GM19025 (cell line): ENCODE measurements around the gene SLC9A5.

Experiments used
- ATAC-seq: cut with Tn5 transposase; IDR thresholded peaks from one replicate; pipeline ENCODE4 v1.9.1; 2021; ENCODE audit warnings: mild to moderate bottlenecking, low read depth, moderate library complexity; ENCODE audit not compliant: unreplicated experiment

The SLC9A5 gene

DNA sequence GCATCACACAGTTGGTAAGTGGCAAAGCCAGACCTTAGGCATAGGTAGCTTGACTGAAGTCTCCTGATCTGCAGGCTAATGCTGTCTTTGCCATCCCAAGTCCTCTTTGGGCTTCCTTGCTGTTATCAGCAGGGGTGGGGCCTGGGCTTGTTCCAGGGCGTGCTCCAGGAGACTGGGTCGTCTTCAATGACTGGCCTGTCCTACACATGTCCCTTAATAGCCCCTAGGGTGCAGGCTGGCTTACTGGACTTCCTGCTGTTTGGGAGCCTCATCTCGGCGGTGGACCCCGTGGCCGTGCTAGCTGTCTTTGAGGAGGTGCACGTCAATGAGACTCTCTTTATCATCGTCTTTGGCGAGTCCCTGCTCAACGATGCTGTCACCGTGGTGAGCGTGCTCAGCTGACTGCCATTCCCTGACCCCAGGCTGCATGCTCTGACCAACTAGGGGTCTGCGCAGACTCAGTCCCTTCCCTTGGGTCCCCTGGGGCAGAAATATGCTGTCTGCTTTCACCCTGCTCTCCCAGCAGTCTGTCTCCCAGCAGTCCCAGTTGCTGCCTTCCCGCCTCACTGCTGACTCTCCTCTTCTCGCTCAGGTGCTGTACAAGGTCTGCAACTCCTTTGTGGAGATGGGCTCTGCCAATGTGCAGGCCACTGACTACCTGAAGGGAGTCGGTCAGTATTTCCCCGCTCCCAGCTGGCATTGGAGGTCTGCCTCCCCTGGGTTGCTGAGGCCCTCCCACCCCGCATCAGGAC, 6.2 kb downstream of the SLC9A5 start:
- ATAC-seq, result no peak

DNA sequence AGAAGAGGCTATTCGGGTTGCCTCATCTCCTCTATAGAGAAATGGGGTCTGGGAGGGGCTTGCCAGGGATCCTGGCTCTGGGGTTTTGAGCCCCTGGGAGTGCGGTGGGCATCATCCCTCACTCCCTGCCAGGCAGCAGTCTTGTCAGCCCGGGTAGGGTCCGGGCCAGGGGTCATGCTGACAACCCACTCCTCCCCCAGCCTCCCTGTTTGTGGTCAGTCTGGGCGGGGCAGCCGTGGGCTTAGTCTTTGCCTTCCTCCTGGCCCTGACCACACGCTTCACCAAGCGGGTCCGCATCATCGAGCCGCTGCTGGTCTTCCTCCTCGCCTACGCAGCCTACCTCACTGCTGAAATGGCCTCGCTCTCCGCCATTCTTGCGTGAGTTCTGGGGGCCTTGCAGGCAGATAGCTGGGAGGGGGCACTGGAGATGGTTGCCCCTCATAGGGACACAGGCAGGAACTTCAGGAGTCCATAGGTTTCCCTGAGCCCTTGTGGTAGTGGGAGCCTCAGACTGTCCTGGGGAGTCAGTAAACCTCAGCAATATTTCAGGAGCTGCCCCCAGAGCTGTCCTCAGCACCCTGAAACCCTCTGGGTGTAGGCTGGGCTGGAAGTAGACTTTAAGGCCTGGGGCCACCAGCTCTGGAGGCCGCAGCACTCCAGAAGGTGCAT, 6.9 kb downstream of the SLC9A5 start:
- no peak for ATAC-seq

DNA sequence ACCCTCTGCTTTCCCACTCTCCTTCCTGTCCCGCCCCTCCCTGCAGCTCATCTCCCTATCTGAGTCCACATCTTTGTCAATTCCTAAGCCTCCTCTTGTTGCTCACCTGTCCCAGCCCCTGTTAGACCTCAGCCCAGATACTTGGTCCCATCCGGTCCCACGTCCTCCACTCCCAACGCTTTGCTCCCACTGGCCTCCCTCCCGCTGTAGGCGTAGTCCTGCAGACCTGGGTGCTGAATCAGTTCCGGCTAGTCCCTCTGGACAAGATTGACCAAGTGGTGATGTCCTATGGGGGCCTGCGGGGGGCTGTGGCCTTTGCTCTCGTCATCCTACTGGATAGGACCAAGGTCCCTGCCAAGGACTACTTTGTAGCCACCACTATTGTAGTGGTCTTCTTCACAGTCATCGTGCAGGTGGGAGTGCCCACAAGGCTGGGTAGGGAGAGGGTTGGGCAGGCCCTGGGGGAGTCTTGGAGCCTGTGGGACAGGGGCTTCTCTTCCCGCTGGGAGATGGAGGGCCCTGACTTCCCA, 8.0 kb downstream of the SLC9A5 start:
- ATAC-seq, result no peak

DNA sequence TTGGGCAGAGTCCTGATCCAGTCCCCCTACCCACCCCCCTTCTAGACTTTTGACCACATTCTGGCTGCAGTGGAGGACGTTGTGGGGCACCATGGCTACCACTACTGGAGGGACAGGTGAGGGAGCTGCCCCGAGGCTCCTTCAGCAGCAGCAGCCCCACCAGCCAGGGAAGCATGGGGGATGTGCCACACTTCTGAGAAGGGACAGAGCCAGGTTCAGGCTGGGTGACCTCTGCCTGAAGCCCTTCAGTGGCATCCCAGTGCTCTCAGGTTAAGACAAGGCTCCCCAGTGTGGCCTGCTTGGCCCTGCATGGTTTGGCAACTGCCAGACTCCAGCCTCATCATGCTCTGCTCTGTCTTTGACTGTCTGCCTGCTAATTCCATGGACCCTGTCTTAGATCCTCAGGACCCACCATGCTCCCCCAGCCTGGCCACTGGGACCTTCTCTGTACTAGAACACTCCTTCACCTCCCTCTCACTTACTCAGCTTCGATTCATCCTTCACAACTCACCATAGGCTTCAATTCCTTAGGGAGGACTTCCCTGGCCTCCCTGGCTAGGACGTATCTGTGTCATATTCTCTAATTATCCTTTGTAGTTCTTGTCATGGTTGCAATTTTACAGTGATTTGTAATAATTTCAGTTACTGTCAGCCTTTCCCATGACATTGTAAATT, 8.8 kb downstream of the SLC9A5 start:
- no peak for ATAC-seq

DNA sequence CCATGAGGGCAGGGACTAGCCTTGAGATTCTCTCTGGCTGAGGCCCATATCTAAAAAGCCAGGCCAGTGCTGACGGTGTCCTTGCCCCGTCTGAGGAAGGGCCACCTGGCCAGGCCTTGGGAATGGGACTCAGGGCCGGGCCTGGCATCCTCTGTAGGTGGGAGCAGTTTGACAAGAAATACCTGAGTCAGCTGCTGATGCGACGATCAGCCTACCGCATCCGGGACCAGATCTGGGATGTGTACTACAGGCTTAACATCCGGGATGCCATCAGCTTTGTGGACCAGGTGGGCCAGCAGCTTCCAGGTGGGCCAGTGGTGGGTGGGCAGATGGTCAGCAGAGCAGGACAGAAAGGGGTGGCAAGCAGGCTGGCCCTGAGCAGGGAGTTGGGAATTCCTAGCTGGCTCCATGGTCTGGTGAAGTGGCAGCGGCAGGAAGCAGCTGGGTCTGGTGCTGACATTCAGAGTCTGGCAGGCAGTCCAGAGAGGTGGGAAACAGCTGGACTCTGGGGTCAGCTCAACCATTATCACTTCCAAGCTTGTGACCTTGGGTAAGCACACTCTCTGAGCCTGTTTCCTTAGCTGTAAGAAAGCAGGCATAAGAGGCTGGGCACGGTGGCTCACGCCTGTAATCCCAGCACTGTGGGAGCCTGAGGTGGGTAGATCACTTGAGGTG, 9.5 kb downstream of the SLC9A5 start:
- no peak for ATAC-seq

DNA sequence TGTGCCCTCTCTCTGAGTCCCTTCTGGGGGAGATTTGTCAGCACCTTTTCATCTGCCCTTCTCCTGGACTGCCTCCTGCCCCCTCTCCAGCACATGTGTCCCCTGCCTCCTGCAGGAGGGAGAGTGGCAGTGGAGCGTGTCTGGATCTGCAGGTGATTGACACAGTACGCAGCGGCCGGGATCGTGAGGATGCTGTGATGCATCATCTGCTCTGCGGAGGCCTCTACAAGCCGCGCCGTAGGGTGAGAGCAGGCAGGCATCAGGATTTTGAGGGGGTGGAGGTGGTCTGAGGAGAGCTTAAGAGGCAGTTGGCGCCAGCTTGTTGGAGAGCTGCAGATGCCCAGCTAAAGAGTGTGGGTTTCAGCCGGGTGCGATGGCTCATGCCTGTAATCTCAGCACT, 10.9 kb downstream of the SLC9A5 start:
- ATAC-seq, result no peak

DNA sequence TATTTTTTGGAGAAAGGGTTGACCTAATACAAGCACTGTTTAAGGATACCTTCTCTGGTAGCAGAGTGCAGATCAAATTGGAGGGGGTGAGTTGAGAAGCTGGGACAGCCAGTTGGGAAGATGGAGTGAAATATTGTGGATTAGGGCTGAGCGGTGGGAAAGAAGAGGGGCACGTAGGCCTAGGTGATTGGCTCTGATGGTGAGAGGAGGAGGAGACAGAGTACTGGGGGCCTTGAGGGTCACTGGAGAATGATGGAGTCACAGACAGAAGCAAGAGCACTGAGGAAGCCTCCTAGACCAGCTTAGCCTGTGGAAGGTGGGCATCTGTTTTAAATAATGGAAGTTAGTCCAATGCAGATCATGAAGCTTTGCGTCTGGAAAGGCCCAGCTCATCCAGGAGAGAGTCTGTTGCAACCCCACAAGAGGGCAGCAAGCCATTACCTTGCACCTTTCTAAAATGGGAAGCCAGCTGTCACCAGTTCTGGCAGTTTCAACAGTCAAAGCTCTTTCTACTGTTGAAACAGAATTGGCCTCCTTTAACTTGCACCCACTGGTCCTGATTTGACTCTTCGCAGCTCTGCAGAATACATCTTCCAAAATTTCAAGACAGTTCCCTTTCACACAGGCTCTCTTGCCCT, 11.8 kb downstream of the SLC9A5 start:
- no peak for ATAC-seq

DNA sequence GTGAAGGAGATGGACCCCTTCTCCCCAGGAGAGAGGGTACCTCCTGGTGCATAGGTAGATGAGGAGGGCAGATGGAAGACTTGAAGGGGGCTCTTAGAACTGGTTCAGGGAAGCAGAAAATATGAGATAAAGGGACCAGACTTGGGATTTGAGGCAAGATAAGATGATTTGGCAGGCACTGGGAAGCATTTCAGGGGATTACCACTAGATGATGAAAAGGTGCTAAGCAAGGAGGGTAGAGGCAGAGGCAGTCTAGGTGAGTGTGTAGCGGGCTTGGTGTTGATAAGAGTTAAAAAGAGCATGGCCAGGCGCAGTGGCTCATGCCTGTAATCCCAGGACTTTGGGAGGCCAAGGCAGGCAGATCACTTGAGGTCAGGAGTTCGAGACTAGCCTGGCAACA, 14.4 kb downstream of the SLC9A5 start:
- no peak for ATAC-seq

DNA sequence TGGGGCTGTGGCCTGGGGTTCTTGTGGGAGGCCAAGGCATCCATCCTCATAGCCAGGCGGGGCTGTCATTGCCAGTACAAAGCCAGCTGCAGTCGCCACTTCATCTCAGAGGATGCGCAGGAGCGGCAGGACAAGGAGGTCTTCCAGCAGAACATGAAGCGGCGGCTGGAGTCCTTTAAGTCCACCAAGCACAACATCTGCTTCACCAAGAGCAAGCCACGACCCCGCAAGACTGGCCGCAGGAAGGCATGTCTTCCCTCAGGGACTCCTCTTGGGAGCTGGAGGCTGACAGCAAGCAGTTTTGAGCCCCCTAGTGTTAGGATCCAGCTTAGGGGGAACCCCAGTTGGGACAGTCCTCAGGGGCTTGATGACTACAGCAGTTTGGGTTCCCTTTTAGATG, 15.5 kb downstream of the SLC9A5 start:
- ATAC-seq, result no peak

DNA sequence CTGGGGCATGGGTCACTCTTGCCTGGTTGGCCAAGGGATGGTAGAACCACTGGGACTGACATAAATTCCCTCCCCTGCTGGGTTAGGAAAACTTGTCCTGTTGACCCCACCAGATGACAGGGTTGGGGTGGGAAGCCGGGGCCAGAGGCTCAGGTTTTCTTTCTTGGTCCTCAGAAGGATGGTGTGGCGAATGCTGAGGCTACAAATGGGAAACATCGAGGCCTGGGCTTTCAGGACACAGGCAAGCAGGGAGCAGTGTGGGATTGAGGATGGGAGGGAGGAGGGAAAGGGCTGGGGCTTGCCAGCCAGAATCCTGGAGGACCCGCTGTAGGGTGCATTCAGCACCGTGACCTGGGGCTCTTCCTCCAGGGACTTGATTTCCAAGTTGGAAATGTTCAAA, 16.1 kb downstream of the SLC9A5 start:
- ATAC-seq, result no peak

DNA sequence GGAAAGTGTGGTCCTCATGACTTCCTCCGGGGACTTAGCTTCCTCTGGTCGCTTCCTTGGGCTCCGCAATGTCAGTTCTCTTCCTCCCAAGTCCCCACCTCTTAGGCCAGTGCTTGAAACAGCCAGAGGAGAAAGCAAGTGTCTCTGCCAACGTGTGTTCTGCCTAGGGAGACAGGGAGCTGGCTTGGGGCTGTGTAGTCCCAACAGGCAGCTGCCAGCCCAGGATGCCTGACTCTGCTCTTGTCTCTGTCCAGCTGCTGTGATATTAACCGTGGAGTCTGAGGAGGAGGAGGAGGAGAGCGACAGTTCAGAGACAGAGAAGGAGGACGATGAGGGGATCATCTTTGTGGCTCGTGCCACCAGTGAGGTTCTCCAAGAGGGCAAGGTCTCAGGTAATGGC, 17.1 kb downstream of the SLC9A5 start:
- ATAC-seq, result no peak

DNA sequence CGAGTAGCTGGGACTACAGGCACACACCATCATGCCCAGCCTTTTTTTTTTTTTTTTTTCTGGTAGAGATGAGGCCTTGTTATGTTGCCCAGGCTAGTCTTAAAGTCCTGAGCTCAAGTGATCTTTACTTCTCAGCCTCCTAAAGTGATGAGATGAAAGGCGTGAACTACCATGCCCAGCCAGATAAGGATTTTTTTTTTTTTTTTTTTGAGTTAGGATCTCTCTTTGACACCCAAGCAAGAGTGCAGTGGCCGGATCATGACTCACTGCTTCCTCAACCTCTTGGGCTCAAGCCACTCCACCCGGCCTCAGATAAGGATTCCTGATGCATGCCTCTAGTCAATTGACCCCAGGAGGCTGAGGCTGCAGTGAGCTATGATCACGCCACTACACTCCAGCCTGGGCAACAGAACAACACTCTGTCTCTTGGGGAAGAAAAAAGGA, 19.4 kb downstream of the SLC9A5 start:
- ATAC-seq, result no peak

DNA sequence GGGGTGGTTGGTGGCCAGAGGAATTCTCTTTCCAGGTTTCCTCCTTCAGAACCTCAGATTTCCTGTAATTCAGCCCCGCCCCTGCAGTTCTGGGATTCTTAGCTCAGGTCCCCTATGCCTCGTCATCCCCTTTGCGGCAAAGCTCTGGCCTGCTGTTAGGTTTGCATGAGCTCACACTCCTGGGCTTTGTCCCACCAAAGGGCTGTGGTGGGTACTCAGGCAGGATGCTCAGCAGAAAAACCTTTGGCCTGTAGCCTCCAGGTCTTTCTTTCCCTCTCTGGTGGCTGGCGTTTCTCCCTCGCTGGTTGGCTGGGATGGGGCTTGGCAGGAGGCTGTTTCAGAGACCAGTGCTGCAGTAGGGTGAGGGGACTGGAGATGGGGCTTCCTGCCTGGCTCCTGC, 21.0 kb downstream of the SLC9A5 start:
- ATAC-seq, result no peak

DNA sequence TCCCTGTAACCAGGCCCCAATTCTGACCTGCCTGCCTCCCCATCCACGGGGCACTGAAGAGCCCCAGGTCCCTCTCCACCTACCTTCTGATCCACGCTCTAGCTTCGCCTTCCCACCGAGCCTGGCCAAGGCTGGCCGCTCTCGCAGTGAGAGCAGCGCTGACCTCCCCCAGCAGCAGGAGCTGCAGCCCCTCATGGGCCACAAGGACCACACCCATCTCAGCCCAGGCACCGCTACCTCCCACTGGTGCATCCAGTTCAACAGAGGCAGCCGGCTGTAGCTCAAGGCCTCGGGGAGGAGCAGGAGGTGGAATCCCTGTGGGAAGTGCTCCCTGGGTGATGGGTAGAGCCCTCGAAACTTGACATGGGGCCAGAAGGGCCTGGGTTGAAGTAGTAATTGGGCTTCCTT, 22.2 kb downstream of the SLC9A5 start:
- ATAC-seq, result no peak

DNA sequence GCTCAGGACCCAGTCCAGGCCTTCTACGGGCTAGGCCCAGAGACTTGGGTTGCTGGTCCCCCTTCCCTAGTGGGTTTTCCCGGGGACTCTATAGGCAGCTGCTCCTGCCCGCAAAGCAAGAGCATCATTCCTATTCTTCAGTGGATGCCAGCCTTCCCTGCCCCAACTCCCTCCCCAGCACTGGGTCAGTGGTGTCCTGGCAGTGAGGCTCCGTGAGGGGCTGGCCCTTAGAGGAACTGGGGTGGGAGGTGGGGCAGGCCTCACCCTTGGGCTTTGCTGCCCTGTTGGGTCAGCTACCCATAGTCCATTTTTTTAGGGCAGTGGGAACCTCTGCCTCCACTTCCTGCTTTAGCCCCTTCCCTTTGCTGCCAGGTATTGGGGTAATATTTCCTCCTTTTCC, 22.7 kb downstream of the SLC9A5 start:
- no peak for ATAC-seq

DNA sequence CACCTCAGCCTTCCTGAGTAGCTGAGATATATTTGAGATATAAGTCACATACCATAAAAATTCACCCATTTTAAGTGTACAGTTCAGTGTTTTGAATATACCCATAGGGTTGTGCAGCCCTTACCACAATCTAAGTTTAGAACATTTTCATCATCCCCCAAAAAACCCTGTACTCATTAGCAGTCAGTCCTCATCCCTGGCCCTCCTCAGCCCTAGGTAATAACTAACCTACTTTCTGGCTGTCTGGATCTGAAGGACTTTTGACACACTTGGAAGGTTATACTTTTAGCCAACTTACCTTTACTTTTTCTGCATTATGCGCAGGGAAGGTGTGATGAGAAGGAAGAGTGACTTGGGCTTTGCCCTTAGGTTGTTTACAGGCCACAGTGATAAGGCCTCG, 26.5 kb downstream of the SLC9A5 start:
- ATAC-seq, result no peak

DNA sequence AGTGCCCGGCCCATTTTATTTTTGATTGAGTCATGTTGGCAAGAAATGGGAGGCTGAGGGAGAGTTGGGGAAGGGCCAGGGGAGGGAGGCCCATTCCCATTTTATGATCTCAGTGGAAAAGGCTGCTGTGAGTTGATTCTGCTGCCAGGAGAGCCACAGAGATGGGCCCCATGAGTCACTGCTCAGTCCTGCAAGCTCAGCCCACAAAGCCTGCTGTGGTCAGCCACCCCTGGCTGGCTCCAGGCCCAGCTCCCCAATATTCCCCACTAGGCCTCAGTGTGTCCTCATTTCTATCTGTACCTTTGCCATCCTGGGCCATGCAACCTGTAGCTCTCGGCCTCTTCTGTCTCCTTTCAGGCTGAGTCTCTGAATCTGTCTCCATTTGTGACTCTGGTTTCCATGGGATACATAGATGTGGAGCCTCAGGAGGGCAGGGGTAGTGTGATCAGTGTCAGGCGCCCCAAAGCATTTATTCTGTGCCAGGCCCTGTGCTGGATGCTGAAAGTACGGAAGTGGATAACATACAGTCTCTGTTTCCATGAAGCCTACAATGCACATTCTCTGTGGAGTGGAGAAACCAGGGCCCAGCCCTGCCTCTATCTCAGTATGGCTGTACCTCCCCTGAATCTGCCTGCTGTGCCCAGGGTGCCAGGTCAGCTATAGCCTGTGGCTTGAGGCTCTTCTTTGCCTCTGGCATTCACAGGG, 28.7 kb downstream of the SLC9A5 start:
- ATAC-seq, result no peak

DNA sequence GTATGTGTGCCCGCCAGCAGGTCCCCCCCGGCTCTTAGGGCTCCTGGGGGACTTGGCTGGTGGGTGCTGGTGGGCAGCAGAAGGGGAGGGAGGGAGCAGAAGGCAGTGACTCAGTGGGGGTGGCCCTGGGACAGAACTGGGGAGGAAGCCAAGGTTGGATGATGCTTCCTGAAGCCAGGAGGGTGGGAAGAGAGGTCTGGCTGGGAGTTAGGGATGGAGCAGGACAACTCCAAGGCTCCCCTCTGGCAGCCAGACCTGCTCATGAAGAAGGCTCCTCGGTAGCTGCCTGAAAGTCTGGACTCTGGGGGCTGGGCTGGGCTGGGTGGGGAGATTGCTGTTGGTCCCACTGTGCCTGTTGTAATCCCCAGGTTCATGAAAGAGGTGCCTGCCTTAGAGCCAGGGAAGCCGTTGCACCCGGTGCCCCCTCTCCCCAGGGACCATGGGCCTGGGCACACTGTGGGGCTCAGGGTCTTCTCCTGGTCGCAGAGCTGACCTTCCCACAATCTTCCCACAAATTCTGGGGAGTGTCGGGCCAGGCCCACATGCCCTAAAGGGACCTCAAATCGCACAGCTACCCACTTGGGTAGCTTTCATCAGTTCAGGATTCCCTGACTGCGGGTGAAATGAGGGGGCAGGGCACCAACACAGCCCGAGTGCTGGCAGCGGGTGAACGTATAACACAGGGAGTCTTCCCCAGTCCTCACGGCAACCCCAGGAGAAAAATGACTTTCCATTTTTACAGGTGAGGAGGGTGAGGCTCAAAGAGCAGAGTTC, 29.4 kb downstream of the SLC9A5 start:
- no peak for ATAC-seq

DNA sequence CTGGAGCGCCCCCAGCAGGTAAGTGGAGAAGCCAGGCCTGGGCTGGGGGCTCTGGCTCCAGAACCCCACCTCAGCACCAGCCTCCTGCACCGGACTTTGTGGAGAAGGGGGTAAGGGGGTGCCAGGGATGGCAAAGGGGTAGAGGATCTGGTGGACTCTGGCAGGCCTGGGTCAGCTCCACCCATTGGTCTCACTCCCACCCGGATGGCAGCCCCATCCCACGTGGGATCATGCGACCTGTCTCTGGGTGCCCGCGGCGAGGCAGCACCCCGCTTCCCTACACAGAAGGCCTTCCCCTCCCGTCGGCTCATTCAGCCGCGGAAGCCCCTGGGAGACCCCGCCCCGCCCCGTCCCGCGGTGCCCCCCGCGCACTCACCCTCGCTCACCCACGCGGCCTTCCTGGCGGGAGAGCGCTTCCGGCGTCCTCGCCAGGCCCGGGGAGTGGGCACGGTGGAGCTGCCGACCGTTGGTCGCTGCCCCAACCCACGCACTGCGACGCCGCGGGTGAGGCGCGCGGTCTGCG, 30.1 kb downstream of the SLC9A5 start:
- peak; percentile 31 for ATAC-seq
